Measurements from ENCODE around the gene GNAO1.
A peak's percentile ranks its signal among the peaks of the same experiment; 100 is the strongest.

Gene GNAO1

GRCh38 chr16:56198006-56198754 lies 6.9 kb downstream of the GNAO1 start:
- DNase-seq (ENCODE audit: low read depth) = no peak

GRCh38 chr16:56198755-56199114 lies 7.4 kb downstream of the GNAO1 start:
- DNase-seq (ENCODE audit: low read depth) = no peak

GRCh38 chr16:56199164-56199563 lies 7.9 kb downstream of the GNAO1 start:
- DNase-seq (ENCODE audit: low read depth) = no peak

GRCh38 chr16:56201030-56201429 lies 9.7 kb downstream of the GNAO1 start:
- DNase-seq (ENCODE audit: low read depth) = no peak

GRCh38 chr16:56202036-56202435 lies 10.7 kb downstream of the GNAO1 start:
- DNase-seq (ENCODE audit: low read depth) = no peak

- peak; percentile 50 for DNase-seq (ENCODE audit: low read depth)
These were observed 11.8 kb downstream of the GNAO1 start for GRCh38 chr16:56203052-56203451.

DNA sequence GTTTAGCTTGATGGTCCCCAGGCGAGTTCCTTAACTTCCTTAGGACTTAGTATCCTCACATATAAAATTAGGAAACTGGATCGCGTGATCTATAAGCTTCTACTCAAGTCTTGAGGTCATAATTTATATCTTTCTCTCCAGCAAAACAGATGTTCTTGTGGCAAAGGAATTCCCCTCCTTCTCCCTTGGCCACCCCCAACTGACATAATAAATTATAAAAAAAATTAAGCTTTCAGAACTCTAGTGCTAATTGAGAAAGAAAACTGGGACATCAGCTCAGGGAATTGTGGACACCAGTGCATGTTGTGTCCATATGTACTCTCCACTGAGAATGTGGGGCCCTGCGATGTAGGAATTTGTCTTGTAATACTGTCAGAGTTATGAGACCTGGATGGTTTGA lies 13.5 kb downstream of the GNAO1 start:
- no peak for DNase-seq (ENCODE audit: low read depth)

- DNase-seq (ENCODE audit: low read depth) = no peak
These were observed 15.7 kb downstream of the GNAO1 start for GRCh38 chr16:56206951-56207350.

DNA sequence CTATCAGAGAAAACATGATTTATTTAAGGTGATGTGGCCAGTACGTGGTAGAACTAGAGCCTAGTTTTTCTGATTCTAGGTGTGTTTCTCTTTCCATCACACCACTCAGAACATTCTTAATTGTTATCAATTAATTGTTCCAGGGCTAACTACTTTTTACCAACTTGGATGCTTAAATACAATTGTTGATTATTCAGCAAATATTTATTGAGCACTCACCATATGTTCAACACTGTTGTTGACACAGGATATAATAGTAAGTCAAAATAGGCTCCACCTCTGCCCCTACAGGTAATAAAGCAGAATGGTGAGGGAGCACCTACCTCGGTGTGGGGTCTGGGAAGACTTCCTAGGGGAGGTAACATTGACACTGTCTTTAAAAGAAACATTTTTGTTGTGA lies 16.1 kb downstream of the GNAO1 start:
- DNase-seq (ENCODE audit: low read depth) = no peak

DNA sequence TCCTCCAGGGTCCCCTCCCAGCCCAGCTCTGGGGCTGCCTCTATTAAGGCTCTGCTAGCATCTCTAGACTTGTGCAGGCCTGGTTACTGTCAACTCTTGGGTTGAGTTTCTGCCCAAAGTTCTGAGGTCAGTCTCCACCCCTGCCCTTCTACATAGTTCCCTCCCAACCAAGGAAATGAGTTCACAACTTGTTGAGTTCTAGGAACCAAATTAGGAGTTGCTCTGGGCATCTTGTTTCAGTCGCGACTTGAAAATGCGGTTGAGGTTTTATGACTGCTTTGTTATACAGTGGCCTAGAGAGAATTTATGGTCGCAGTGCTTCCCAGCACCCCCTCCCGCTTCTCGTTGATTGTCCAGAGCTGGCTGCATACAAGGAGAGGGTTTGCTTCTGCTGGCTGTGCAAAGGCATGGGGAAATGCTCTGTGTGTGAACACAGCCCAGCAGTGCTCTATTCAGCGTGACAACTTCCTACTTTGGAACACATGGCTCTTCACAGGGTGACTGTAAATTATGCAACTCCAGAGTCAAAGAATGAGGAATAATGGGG lies 20.2 kb downstream of the GNAO1 start:
- DNase-seq (ENCODE audit: low read depth) = no peak

GRCh38 chr16:56212144-56212543 lies 20.9 kb downstream of the GNAO1 start:
- no peak for DNase-seq (ENCODE audit: low read depth)

DNA sequence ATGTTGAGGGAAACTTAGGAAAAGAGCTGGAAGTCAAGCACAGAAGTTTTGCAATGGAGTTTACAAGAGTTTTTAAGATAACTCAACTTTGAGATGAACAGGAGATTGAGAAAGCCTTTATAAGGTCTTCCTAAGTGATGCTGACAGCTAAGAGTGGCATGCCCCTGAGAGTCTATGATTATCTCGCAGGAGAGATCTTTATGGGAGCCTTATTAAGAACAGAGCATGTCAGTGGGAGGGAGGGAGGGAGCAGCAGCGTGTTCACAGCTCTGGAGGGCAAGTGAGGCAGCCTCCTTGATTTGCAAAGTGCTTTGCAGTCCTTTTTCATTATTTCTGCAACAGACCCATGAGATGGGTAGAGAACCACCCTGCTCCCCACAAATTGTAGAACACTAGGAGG lies 30.7 kb downstream of the GNAO1 start:
- no peak for DNase-seq (ENCODE audit: low read depth)

DNA sequence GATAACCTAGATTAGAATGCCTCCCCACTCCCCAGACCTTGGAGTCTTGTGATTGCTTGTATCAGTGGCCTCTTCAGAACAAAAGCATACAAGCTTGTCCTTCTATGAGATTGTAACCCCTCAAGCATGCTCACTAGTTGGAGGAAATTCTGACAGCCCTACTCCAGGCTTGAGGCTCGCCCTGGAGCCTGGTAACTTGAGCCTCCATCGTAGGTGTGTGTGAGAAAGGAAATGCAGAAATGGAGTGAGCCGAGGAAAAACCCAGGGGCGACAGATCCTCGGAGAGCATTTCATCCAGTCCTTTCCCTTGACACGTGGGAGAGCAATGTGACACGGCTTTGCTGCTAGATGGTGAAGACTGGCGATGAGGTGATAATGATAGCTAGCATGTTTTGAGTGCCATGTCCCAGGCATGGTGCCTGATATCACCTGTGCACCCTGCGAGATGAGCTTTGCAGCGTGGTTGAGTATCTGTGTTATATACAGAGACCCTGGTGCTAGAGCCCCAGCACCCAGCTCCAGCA lies 31.2 kb downstream of the GNAO1 start:
- DNase-seq (ENCODE audit: low read depth) = no peak

DNA sequence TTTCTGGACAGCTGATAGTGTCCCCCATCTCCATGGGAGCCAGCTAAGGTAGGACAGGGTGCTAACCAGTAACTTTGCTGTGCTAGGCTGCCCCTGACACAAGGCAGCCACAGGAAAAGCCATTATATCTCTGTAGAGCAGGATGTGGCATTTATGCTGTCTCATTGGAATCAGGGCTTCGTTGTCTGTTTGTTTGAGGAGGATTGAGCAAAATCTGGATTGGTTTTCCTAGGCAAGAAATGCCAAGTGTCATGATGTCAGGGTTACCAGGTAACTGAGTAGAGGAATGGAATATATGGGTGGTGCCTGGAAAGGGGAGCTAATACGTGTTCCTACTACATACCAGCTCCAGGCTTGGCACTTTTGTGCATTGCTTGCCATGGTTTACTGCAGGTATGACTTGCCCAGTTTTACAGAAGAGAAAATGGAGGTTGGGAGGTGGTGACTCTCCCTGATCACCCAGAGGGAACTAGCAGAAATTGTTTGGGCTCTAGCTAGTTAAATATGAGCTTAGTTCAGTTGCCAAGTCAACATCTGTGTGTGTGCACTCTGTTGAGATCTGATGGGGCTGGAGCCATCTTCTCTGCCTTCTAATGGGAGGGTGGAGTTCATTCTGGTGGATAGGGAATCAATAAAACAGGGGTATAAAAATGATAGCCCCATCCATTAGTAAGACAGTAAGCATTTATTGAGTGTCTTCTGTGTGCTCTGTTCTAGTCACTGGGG lies 33.9 kb downstream of the GNAO1 start:
- DNase-seq (ENCODE audit: low read depth) = no peak

DNA sequence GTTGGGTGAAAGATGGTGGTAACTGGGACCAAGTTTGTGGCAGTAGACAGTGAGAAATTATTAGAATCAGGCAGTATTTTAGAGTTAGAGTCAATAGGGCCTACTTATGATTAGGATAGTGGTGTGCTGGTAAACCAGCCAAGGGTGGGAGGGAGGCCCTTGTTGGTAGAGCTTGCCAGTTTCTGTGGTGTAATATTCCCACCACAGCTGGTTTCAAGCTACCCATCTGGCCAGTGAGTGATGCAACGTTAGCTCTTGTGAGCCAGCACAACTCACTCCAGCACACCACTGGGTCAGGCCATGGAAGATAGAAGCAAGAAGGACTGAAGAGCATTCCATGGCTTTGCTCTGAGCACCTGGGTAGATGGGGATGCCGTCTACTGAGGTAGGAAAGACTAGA lies 34.9 kb downstream of the GNAO1 start:
- no peak for DNase-seq (ENCODE audit: low read depth)

DNA sequence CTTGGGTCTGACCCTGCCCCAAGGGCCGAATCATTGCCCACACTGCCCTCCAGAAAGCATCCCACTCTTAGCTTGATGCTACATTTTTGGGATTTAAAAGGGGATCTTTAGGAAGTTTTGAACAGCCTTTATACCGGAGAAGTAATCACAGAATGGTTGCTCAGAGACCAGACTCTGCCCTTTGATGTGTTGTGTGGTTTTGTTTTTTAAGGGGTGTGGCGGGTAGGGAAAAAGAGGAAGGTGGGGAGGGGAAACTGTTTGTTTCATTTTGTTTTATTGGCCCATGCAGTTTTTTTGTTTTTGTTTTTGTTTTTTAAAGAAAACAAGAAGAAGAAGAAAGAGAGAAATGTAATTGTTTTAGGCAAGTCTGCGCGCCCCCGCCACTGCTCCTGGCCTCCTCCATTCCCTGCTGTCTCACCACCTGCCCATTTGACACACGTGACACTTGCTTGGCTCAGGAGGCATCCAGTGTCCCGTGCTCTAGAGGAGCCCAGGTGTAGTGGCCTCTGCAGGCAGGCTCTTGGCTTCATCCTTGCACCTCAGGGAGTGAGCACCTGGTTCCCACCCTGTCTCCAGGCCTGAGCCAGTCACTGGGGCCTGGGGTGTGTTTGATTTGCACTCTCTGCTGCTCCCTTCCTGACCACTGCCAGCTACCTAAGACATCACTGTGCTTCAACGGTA lies 35.7 kb downstream of the GNAO1 start:
- DNase-seq (ENCODE audit: low read depth) = no peak

- DNase-seq (ENCODE audit: low read depth) = no peak
These were observed 36.6 kb downstream of the GNAO1 start for GRCh38 chr16:56227936-56228335.

DNA sequence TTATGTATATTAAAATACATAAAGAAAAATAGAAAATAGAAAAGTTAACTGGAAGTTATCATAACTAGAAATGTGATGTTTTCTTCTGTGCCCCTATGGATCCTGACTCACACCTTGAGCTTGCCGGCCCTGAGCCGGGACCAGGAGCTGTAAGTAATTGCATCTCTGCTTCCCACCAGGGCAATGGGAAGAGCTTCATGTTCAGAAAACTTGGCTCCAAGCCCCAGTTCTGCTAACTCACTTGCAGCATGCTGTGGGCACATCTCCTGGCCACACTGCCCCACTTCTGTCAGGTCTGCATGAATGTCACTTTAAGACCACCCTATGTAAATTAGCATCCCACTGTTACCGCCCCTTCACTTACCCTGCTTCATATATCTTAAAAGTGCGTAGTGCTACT lies 37.2 kb downstream of the GNAO1 start:
- DNase-seq (ENCODE audit: low read depth) = no peak

DNA sequence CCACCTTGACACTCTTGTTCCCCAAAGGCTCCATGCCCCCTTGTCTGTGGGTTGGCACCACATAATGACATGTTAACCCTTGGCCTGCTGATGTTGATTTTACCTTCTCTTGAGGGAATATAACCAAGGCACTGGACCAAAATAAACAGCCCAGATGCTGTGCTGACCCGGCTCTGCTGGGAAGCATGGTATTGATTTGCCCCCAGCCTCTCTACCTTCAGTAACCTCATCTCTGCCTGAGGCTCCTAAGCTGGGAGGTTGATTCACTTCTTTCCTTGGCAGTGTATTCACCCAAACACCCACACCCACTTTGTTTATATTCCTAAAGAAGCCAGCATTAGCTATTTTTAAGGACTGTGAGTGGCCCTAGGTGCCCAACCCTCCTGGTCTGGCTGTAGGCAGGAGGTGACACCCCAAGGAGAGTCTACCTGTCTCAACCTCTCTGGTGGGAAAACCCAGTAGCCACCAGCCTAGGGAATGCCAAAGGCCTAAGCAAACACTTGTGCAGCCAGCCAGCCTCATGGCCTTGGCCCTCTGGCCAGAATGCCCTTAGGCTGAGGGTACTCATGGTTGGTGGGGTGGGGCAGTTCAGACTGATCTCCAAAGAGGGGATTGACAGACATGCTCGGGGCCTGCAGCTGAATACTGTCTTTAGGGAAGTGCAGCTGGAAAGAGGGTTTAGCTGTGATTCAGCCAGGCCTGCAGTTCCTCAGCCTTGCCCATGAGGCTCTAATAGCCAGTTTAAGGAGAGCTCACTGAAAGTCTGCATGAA lies 42.7 kb downstream of the GNAO1 start:
- no peak for DNase-seq (ENCODE audit: low read depth)

DNA sequence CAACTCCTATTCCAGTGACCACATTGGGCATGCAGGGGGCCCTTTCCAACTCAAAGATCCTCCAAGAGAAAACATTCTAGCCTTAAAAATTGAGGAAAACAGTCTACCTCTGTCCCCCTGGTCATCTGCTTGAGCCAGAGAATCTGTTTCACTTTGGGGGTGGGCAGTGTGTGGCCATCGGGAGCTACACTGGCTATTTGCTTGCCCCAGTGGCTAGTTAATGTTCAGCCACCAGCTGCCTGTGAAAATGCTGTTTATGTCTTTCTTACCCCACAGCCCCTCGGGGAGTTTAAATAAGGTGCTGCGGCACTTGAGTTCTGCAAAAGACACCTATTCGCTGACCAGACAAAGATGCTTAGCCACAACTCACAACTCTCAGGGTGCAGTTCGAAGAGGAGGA lies 43.4 kb downstream of the GNAO1 start:
- DNase-seq (ENCODE audit: low read depth) = no peak

DNA sequence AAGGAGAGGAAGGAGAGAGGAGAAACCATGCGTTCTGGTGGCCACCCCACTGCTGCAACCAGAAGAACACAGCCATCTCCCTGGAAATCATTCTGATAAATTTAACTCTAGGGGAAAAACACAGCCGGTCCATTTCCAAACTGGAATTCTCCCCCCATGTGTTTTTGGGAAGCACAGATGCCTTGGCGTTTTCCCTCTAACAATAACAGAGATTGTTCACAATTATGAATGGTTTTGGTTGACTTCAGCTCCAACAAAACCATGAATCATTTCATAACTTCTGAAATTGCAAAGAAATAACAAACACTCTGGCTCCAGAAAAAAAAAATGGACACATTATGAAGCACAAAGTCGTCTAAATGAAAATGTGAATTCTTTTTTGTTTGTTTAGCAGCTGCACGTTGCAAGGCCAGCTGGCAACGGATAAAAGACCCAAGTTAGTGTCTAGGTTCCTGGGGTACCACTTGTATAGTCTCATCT lies 46.2 kb downstream of the GNAO1 start:
- no peak for DNase-seq (ENCODE audit: low read depth)

DNA sequence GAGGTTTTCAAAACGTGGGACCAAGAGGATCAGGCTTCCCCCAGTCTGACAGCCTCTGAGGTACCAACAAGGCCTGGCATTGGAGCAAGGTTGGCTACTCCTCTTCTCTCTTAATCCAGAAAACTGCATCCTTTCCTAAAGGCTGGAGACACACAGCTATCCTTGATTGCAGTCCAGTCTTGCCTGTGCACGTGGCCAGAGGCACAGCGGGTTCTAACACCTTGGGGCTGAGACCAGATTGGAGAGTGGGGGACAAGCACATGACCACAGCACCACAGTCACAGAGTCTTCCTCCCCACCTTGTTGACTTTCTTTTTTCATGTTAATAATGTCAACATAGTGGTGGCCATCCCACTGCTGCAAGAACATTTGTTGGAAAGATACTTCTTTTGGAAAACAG lies 46.9 kb downstream of the GNAO1 start:
- DNase-seq (ENCODE audit: low read depth) = no peak

All from activated T-cell treated with anti-CD3 and anti-CD28 coated beads for 24 hours (primary cell).